GM21723 (cell line): Measurements from ENCODE around the gene CERS2.

Source experiments
- ATAC-seq: cut with Tn5 transposase; IDR thresholded peaks from one replicate; pipeline ENCODE4 v1.9.1; 2021; ENCODE audit warnings: mild to moderate bottlenecking, moderate library complexity; ENCODE audit not compliant: unreplicated experiment

CERS2 gene

GRCh38 chr1:150997949-150998348, 23.3 kb upstream of the CERS2 start:
- no peak for ATAC-seq

GRCh38 chr1:150997126-150997872, 22.7 kb upstream of the CERS2 start:
- ATAC-seq, result no peak

- no peak for ATAC-seq
Observed at GRCh38 chr1:150995896-150996295, 21.3 kb upstream of the CERS2 start.

GRCh38 chr1:150995460-150995859, 20.8 kb upstream of the CERS2 start:
- ATAC-seq, result no peak

GRCh38 chr1:150994248-150994647, 19.6 kb upstream of the CERS2 start:
- no peak for ATAC-seq

GRCh38 chr1:150992626-150993025, 18.0 kb upstream of the CERS2 start:
- ATAC-seq, result no peak

GRCh38 chr1:150987924-150988323, 13.3 kb upstream of the CERS2 start:
- ATAC-seq, result no peak

GRCh38 chr1:150985179-150985825, 10.7 kb upstream of the CERS2 start:
- ATAC-seq, result no peak

- ATAC-seq, result no peak
Observed at GRCh38 chr1:150981805-150982712, 7.4 kb upstream of the CERS2 start, which contains the start of gene ANXA9. Gene ANXA9 (plus strand): TSS chr1:150982292. CDS start chr1:150983106, 814 bp downstream.

GRCh38 chr1:150981177-150981804, 6.7 kb upstream of the CERS2 start:
- ATAC-seq, result no peak

GRCh38 chr1:150979092-150980056, 4.7 kb upstream of the CERS2 start:
- ATAC-seq, result peak; percentile 52

GRCh38 chr1:150976879-150977694, 2.5 kb upstream of the CERS2 start:
- no peak for ATAC-seq

- ATAC-seq, result no peak
Observed at GRCh38 chr1:150976401-150976821, 1.8 kb upstream of the CERS2 start.

- peak; percentile 50 for ATAC-seq
Observed at GRCh38 chr1:150973836-150974579, 627 bp downstream of the CERS2 start.

- ATAC-seq, result no peak
Observed at GRCh38 chr1:150973258-150973835, 1.3 kb downstream of the CERS2 start.

GRCh38 chr1:150972417-150972940, 2.2 kb downstream of the CERS2 start:
- ATAC-seq, result no peak

GRCh38 chr1:150971583-150972416, 2.8 kb downstream of the CERS2 start:
- ATAC-seq, result no peak
